ENCODE data around the gene XPNPEP2. TPM values are rescaled to one million over a fixed set of nuclear protein-coding genes. Genes with fewer than 3 reads are reported as not detected.

The XPNPEP2 gene, protein sequence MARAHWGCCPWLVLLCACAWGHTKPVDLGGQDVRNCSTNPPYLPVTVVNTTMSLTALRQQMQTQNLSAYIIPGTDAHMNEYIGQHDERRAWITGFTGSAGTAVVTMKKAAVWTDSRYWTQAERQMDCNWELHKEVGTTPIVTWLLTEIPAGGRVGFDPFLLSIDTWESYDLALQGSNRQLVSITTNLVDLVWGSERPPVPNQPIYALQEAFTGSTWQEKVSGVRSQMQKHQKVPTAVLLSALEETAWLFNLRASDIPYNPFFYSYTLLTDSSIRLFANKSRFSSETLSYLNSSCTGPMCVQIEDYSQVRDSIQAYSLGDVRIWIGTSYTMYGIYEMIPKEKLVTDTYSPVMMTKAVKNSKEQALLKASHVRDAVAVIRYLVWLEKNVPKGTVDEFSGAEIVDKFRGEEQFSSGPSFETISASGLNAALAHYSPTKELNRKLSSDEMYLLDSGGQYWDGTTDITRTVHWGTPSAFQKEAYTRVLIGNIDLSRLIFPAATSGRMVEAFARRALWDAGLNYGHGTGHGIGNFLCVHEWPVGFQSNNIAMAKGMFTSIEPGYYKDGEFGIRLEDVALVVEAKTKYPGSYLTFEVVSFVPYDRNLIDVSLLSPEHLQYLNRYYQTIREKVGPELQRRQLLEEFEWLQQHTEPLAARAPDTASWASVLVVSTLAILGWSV
- total RNA-seq (2021; ENCODE audit: unreplicated experiment): not detected
- not detected for polyA plus RNA-seq (2012; ENCODE audit: insufficient read length)
- not detected for Bru-seq, nascent RNA
- not detected for BruChase-seq, experiment 1, labeled RNA remaining after a 2-hour chase
- not detected for BruChase-seq, experiment 2, labeled RNA remaining after a 6-hour chase
- long read RNA-seq: 0 reads

DNA sequence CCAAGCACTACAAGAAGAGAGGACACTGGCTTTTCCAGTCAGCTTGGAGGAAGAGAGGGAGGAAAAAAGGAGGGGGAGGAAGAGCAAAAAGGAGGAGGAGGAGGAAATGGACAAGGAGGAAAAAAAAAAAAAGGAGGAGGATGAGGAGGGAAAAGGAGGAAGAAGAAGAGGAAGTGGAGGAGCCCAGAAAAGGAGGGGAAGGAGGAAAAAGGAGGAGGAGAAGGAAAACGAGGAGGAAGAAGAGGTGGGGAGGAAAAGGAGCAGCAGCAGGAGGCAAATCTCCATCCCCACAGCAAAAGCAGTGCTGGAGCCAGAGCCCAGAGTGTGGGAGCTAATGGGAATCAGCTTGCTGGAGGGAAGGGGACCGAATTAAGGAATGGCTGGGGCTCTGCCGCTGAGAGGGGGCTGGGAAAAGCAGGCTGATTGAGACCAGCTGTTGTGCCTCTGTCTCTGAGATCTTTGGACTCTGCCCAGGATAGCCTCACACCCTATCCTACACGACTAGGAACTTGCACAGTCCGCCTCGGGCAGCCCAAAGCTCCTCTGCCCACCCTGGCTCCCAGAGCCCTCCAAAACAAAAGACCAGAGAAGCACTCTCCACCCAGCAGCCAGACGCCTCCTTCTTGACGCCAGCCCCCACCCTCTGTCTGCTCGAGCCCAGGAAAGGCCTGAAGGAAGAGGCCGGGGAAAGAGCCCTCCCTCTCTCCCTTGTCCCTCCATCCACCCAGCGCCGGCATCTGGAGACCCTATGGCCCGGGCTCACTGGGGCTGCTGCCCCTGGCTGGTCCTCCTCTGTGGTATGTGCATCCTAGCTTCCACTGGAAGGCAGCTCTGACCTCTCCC lies at the start of gene XPNPEP2:
TSS of gene XPNPEP2 (plus strand) at position 514 of the 843 bp plus-strand sequence. CDS start at position 749, 235 bp downstream.
- H3K4me1 ChIP-seq (ENCODE audit: control insufficient read depth, insufficient read depth, low read length): no peaks in the 10 kb centered on the region
- TF ChIP-seq POLR2AphosphoS5 (IDR thresholded peaks at IDR 0.05; ENCODE audit: low read depth, low read length) (no peak), SIN3A (IDR thresholded peaks at IDR 0.05; ENCODE audit: borderline replicate concordance, insufficient read depth, low read depth, low read length) (no peak), TCF7L2 (IDR thresholded peaks at IDR 0.05; ENCODE audit: low read depth, low read length) (no peak), CTCF (IDR thresholded peaks at IDR 0.05) (no peak)
- TF ChIP-seq, protein P1, sequence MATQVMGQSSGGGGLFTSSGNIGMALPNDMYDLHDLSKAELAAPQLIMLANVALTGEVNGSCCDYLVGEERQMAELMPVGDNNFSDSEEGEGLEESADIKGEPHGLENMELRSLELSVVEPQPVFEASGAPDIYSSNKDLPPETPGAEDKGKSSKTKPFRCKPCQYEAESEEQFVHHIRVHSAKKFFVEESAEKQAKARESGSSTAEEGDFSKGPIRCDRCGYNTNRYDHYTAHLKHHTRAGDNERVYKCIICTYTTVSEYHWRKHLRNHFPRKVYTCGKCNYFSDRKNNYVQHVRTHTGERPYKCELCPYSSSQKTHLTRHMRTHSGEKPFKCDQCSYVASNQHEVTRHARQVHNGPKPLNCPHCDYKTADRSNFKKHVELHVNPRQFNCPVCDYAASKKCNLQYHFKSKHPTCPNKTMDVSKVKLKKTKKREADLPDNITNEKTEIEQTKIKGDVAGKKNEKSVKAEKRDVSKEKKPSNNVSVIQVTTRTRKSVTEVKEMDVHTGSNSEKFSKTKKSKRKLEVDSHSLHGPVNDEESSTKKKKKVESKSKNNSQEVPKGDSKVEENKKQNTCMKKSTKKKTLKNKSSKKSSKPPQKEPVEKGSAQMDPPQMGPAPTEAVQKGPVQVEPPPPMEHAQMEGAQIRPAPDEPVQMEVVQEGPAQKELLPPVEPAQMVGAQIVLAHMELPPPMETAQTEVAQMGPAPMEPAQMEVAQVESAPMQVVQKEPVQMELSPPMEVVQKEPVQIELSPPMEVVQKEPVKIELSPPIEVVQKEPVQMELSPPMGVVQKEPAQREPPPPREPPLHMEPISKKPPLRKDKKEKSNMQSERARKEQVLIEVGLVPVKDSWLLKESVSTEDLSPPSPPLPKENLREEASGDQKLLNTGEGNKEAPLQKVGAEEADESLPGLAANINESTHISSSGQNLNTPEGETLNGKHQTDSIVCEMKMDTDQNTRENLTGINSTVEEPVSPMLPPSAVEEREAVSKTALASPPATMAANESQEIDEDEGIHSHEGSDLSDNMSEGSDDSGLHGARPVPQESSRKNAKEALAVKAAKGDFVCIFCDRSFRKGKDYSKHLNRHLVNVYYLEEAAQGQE (IDR thresholded peaks at IDR 0.05; ENCODE audit: insufficient read depth in 1 of 2, low read depth in 2 of 2, low read length in 1 of 2): no peak
- DNase-seq (ENCODE audit: low read depth, low spot score): no peak
- no TSS peak for BruUV-seq (replicated peaks)
- ChIA-PET CTCF (no interaction called here), POLR2A (interaction anchor here (0.5 kb wide), 1 partner anchor 11 kb away, joined by 4 read pairs; no protein-coding TSS in a partner anchor)
- no peaks in the 10 kb centered on the region for H3K9me3 ChIP-seq (ENCODE audit: control insufficient read depth, insufficient read depth, low read depth, low read length)
- no peaks in the 10 kb centered on the region for H3K27me3 ChIP-seq (ENCODE audit: control insufficient read depth, insufficient read depth, low read length)
- intact Hi-C loops (cut with micrococcal nuclease; ENCODE audit: unreplicated experiment): no loop called here
- H3K36me3 ChIP-seq (ENCODE audit: control insufficient read depth, insufficient read depth, low read length): no peaks in the 10 kb centered on the region
- no peak within 1 kb of the TSS for H3K27ac ChIP-seq (ENCODE audit: low read length)
- H3K4me3 ChIP-seq (ENCODE audit: low read depth in 2 of 2, low read length in 2 of 2): no peak within 1 kb of the TSS
- in situ Hi-C loops (cut with HindIII; ENCODE audit: low pct_unique_long_range_greater_than_20kb, low sequenced_read_pairs): no loop called here
- ATAC-seq: 0 out of 2 replicates have a peak, but pooled peaks have one; percentile 38

GRCh38 chrX:129689796-129690195 lies 49.0 kb upstream of the XPNPEP2 start:
- H3K9me3 ChIP-seq (ENCODE audit: control insufficient read depth, insufficient read depth, low read depth, low read length): no peaks in the 10 kb centered on the region
- no peaks in the 10 kb centered on the region for H3K27me3 ChIP-seq (ENCODE audit: control insufficient read depth, insufficient read depth, low read length)
- H3K27ac ChIP-seq (ENCODE audit: low read length): no peak overlapping the region
- ChIA-PET POLR2A (no interaction called here), CTCF (no interaction called here)
- ATAC-seq: no peak
- in situ Hi-C loops (cut with HindIII; ENCODE audit: low pct_unique_long_range_greater_than_20kb, low sequenced_read_pairs): no loop called here
- DNase-seq (ENCODE audit: low read depth, low spot score): no peak
- H3K36me3 ChIP-seq (ENCODE audit: control insufficient read depth, insufficient read depth, low read length): no peaks in the 10 kb centered on the region
- intact Hi-C loops (cut with micrococcal nuclease; ENCODE audit: unreplicated experiment): no loop called here
- H3K4me1 ChIP-seq (ENCODE audit: control insufficient read depth, insufficient read depth, low read length): no peaks in the 10 kb centered on the region
- no TSS peak for BruUV-seq (replicated peaks)
- TF ChIP-seq CTCF (IDR thresholded peaks at IDR 0.05) (no peak), SIN3A (IDR thresholded peaks at IDR 0.05; ENCODE audit: borderline replicate concordance, insufficient read depth, low read depth, low read length) (no peak)
- TF ChIP-seq, protein P1 (IDR thresholded peaks at IDR 0.05; ENCODE audit: insufficient read depth in 1 of 2, low read depth in 2 of 2, low read length in 1 of 2): no peak
- H3K4me3 ChIP-seq (ENCODE audit: low read depth in 2 of 2, low read length in 2 of 2): no peak overlapping the region
